GM23338 (cell line): ENCODE data around the gene ACOX3. TPM values are rescaled to one million over a fixed set of nuclear protein-coding genes. Genes with fewer than 3 reads are reported as not detected.
"Not testable (repeated sequence)": the region's sequence is repeated elsewhere in the genome, so short reads cannot be mapped to it uniquely, and the experiment has no call there.

Experiments
- ATAC-seq: fragments of 200-7000 bp; cut with Tn5 transposase; 3 replicates; pipeline ENCODE4 v1.9.1; 2020
- DNase-seq: peaks from one replicate; pipeline ENCODE4 v3.0.0-alpha.2; 2015; ENCODE audit warnings: low spot score
- H2AFZ ChIP-seq: fragments of 200-600 bp; sonication (generic); 2 replicates; pipeline ENCODE4 v1.8.0; 2016; ENCODE audit warnings: antibody characterized with exemption, mild to moderate bottlenecking, moderate library complexity
- H3F3A ChIP-seq: fragments of 200-600 bp; sonication (generic); replicated peaks from 2 replicates; pipeline ENCODE4 v1.8.0; 2017; ENCODE audit warnings: antibody characterized with exemption, mixed run types, low read depth
- H3K27ac ChIP-seq: fragments of 200-600 bp; sonication (generic); 2 replicates; pipeline ENCODE4 v1.6.1; 2016; ENCODE audit warnings: low read depth
- H3K27me3 ChIP-seq: fragments of 200-600 bp; sonication (generic); 2 replicates; pipeline ENCODE4 v1.8.0; 2016; ENCODE audit warnings: mild to moderate bottlenecking, mixed run types, moderate library complexity; ENCODE audit not compliant: insufficient read depth
- H3K36me3 ChIP-seq: fragments of 200-600 bp; sonication (generic); 2 replicates; pipeline ENCODE4 v1.8.0; 2016; ENCODE audit warnings: mild to moderate bottlenecking; ENCODE audit not compliant: insufficient read depth
- H3K4me1 ChIP-seq: fragments of 200-600 bp; sonication (generic); 2 replicates; pipeline ENCODE4 v1.8.0; 2016; ENCODE audit warnings: mild to moderate bottlenecking, moderate library complexity; ENCODE audit not compliant: insufficient read depth
- H3K4me2 ChIP-seq: fragments of 200-600 bp; sonication (generic); 2 replicates; pipeline ENCODE4 v1.7.1; 2017; ENCODE audit warnings: mixed run types
- H3K4me3 ChIP-seq: fragments of 200-600 bp; sonication (generic); 2 replicates; pipeline ENCODE4 v1.6.1; 2016; ENCODE audit warnings: mixed run types
- H3K79me2 ChIP-seq: fragments of 200-600 bp; sonication (generic); replicated peaks from 2 replicates; pipeline ENCODE4 v1.8.0; 2017; ENCODE audit warnings: mild to moderate bottlenecking; ENCODE audit not compliant: insufficient read depth
- H3K9me2 ChIP-seq: fragments of 200-600 bp; sonication (generic); 2 replicates; pipeline ENCODE4 v1.8.0; 2017; ENCODE audit not compliant: insufficient read depth
- H4K20me1 ChIP-seq: fragments of 200-600 bp; sonication (generic); replicated peaks from 2 replicates; pipeline ENCODE4 v1.8.0; 2017; ENCODE audit warnings: mild to moderate bottlenecking; ENCODE audit not compliant: insufficient read depth
- H3K27ac Mint-ChIP-seq: 2 replicates; pipeline ENCODE4 v1.8.0; 2020; ENCODE audit warnings: inconsistent platforms, mild to moderate bottlenecking, moderate library complexity, mixed read lengths
- H3K27me3 Mint-ChIP-seq: 3 replicates; pipeline ENCODE4 v1.8.0; 2022; ENCODE audit warnings: low read depth, mild to moderate bottlenecking, moderate library complexity, mixed read lengths, inconsistent platforms; ENCODE audit not compliant: insufficient read depth, poor library complexity
- H3K36me3 Mint-ChIP-seq: 3 replicates; pipeline ENCODE4 v1.8.0; 2021; ENCODE audit warnings: low read depth, mild to moderate bottlenecking, inconsistent platforms, moderate library complexity, mixed read lengths
- H3K4me1 Mint-ChIP-seq: 3 replicates; pipeline ENCODE4 v1.8.0; 2020; ENCODE audit warnings: mild to moderate bottlenecking, inconsistent platforms, mixed read lengths
- H3K4me3 Mint-ChIP-seq: 3 replicates; pipeline ENCODE4 v1.8.0; 2021; ENCODE audit warnings: moderate library complexity, mild to moderate bottlenecking, inconsistent platforms, mixed read lengths
- H3K9me3 Mint-ChIP-seq: 3 replicates; pipeline ENCODE4 v1.8.0; 2020; ENCODE audit warnings: moderate library complexity, mild to moderate bottlenecking, inconsistent platforms, mixed read lengths
- JUNB ChIP-seq: IDR thresholded peaks from one replicate; pipeline ENCODE4 v1.6.1; 2016; ENCODE audit warnings: antibody characterized with exemption; ENCODE audit not compliant: unreplicated experiment
- NANOG ChIP-seq: IDR thresholded peaks from 2 replicates; pipeline ENCODE4 v1.6.1; 2016; ENCODE audit warnings: antibody characterized with exemption, borderline replicate concordance
- STAT1 ChIP-seq: IDR thresholded peaks from one replicate; pipeline ENCODE4 v1.6.1; 2016; ENCODE audit warnings: antibody characterized with exemption; ENCODE audit not compliant: unreplicated experiment
- ZNF331 ChIP-seq: fragments of 250-450 bp; sonication (Bioruptor Pico); IDR thresholded peaks from 2 replicates; pipeline ENCODE4 v1.5.0; 2020; ENCODE audit warnings: low read depth, mild to moderate bottlenecking, moderate library complexity
- polyA plus RNA-seq: library from polyadenylated mRNA; unstranded; fragments of >200 nt; fragmentation: Nextera tagmentation; extraction: Ambion mirVana; gene quantifications from 2 replicates; pipeline ENCODE4 v1.2.1, GENCODE V29; 2016
- total RNA-seq: library from RNA; depleted of rRNA; stranded (reverse); fragments of >200 nt; shearing (Covaris generic); gene quantifications from 2 replicates; pipeline ENCODE4 v1.2.3, GENCODE V29; 2014
- TF ChIP-seq, protein P1 (sequence below): IDR thresholded peaks from one replicate; pipeline ENCODE4 v1.6.1; 2018; ENCODE audit warnings: antibody characterized with exemption; ENCODE audit not compliant: unreplicated experiment

ACOX3 gene
- total and polyA plus RNA-seq, 2 experiments from 2014 or later: 6.4 to 17.2 TPM

- Mint-ChIP-seq H3K36me3 (peaks cover 72% of the 10 kb centered on the region), H3K27me3 (peaks cover 13% of the 10 kb centered on the region), H3K9me3 (peaks cover 54% of the 10 kb centered on the region), H3K4me1 (peaks cover 29% of the 10 kb centered on the region), H3K4me3 (no peak overlapping the region), H3K27ac (no peak overlapping the region)
- Histone ChIP-seq H3K4me2 (no peak overlapping the region), H3K27ac (no peak overlapping the region), H4K20me1 (no peaks in the 10 kb centered on the region), H3F3A (peaks cover 7% of the 10 kb centered on the region; the same call in 1 of the 2 replicates), H3K9me2 (no peaks in the 10 kb centered on the region), H2AFZ (no peak overlapping the region), H3K4me3 (no peak overlapping the region), H3K27me3 (no peaks in the 10 kb centered on the region), H3K36me3 (no peaks in the 10 kb centered on the region; the same call in none of the 2 replicates), H3K79me2 (no peaks in the 10 kb centered on the region), H3K4me1 (peaks cover 19% of the 10 kb centered on the region)
- ATAC-seq (no peak), DNase-seq (no peak)
- TF ChIP-seq JUNB (no peak), ZNF331 (no peak), NANOG (no peak)
- TF ChIP-seq, protein P1, sequence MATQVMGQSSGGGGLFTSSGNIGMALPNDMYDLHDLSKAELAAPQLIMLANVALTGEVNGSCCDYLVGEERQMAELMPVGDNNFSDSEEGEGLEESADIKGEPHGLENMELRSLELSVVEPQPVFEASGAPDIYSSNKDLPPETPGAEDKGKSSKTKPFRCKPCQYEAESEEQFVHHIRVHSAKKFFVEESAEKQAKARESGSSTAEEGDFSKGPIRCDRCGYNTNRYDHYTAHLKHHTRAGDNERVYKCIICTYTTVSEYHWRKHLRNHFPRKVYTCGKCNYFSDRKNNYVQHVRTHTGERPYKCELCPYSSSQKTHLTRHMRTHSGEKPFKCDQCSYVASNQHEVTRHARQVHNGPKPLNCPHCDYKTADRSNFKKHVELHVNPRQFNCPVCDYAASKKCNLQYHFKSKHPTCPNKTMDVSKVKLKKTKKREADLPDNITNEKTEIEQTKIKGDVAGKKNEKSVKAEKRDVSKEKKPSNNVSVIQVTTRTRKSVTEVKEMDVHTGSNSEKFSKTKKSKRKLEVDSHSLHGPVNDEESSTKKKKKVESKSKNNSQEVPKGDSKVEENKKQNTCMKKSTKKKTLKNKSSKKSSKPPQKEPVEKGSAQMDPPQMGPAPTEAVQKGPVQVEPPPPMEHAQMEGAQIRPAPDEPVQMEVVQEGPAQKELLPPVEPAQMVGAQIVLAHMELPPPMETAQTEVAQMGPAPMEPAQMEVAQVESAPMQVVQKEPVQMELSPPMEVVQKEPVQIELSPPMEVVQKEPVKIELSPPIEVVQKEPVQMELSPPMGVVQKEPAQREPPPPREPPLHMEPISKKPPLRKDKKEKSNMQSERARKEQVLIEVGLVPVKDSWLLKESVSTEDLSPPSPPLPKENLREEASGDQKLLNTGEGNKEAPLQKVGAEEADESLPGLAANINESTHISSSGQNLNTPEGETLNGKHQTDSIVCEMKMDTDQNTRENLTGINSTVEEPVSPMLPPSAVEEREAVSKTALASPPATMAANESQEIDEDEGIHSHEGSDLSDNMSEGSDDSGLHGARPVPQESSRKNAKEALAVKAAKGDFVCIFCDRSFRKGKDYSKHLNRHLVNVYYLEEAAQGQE: no peak
Measured at GRCh38 chr4:8488791-8489369, 48.4 kb upstream of the ACOX3 start.

GRCh38 chr4:8486643-8487042 is 46.1 kb upstream of the ACOX3 start:
- H3K9me3 Mint-ChIP-seq: peaks cover 54% of the 10 kb centered on the region
- not testable (repeated sequence) for H3K27me3 ChIP-seq, H3K4me1 ChIP-seq, H3K4me2 ChIP-seq, H3K36me3 ChIP-seq, H3K4me3 ChIP-seq, H3K79me2 ChIP-seq, H2AFZ ChIP-seq, ATAC-seq, H3K9me2 ChIP-seq, H3F3A ChIP-seq, H3K27ac ChIP-seq, H4K20me1 ChIP-seq, H3K4me3 Mint-ChIP-seq, DNase-seq, H3K27ac Mint-ChIP-seq
- H3K27me3 Mint-ChIP-seq: peaks cover 13% of the 10 kb centered on the region
- H3K36me3 Mint-ChIP-seq: peaks cover 64% of the 10 kb centered on the region
- H3K4me1 Mint-ChIP-seq: peaks cover 11% of the 10 kb centered on the region

DNA sequence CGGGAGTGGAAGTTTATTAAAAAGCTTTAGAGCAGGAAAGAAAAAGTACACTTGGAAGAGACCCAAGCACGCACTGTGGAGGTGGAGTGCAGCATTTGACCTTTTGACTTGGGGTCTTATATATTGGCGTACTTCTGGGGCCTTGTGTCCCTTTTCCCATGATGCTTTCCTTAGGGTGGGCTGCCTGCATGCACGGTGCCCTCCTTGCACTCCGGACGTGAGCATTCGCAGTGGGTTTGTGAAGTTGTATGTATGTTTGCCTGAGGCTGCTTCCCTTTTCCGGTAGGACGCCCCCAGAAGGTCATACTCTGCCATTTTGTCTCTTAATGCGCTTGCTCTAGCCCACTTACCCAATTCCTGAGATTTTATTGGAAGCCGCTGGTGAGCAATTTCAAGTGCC is 39.7 kb upstream of the ACOX3 start:
- Mint-ChIP-seq H3K27me3 (peaks cover 5% of the 10 kb centered on the region), H3K4me1 (peaks cover 24% of the 10 kb centered on the region), H3K4me3 (no peak overlapping the region), H3K9me3 (peaks cover 6% of the 10 kb centered on the region), H3K36me3 (peaks cover 24% of the 10 kb centered on the region), H3K27ac (no peak overlapping the region)
- Histone ChIP-seq H3K27me3 (no peaks in the 10 kb centered on the region), H3K79me2 (no peaks in the 10 kb centered on the region), H3K4me3 (no peak overlapping the region), H3K4me2 (no peak overlapping the region), H4K20me1 (no peaks in the 10 kb centered on the region), H3K9me2 (no peaks in the 10 kb centered on the region), H3K4me1 (peaks cover 13% of the 10 kb centered on the region), H3F3A (no peaks in the 10 kb centered on the region), H2AFZ (no peak overlapping the region), H3K27ac (peak overlapping the region; percentile 63; the same call in 1 of the 2 replicates), H3K36me3 (no peaks in the 10 kb centered on the region; the same call in 1 of the 2 replicates)
- TF ChIP-seq STAT1: no peak
- DNase-seq (no peak), ATAC-seq (no peak)
